GM03348 (cell line): ENCODE data around the gene KDF1.

Experiments used
- DNase-seq: peaks from one replicate; pipeline ENCODE4 v3.0.0; 2012; ENCODE audit warnings: low spot score

The KDF1 gene

DNA sequence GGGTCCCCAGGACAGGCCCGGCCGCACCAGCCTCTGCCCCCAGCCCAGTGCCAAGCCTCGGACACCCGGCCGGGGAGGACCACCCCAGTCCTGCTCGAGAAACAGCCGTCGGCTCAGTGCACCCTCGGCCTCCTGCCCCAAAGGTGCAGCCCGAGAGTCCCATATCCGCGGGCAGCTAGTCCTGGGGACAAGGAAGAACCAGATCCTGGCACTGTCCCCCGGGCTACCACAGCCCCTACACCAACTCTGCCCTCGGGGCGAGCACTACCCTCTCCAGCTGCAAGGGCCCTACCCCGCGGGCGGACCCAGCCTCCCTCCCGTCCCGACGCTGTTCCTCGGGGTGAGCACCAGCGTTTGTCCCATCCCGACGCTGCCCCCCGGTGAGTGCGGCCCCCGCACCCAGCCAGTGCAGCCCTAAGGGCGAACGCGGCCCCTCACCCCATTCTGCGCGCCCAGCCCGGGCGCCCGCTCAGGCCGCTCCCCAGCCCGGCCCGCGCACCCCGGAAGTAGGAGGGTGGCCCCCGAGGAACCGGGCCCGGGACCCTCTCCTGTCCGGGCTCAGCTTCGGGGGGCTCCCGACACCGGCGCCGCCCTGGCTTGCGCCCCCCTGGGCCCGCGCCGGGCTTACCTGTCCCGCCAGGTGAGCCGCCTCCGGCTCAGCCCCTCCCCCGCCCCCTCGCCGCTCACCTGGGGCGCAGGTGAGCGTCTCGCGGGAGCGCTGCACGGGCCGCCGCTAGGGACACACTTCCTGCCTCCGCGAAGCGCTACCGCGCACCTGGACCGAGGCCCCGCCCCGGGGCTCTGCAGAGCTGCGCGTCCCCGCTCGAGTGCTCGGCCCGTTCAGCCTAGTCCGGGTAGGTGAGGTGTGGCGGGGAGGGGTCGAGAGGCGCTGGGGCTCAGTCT, at the start of gene KDF1:
KDF1 (minus strand) TSS at position 747 of the 903 bp plus-strand sequence. CDS start 8,088 bp downstream, outside the sequence.
- no peak for DNase-seq

DNA sequence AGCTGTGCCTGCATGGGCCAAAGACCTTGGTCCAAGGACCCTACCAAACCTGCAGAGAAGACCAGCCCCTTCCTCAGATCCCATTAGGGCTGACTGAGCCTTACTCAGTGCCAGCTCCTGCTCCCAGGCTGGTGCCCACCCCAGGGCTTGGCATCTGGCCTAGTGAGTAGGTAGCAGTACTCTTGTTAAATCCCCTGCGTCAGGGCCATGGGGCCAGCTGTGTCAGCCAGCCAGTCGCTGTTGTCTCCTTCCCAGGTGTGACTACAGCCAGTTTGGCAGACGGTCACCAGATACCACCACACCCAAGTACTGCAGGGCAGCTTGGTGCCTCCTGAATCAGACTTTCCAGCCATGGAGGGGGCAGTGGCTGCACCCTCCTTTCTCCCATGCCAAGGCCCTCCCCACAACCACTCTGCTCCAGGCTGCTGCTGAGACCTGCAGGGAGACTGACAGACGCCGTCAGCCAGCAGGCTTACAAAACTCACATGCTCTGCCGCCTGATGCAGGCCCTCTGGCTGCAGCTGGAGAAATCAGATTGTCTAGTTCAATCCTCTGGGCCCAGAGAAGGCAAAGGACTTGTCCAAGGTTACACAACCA, 49.4 kb upstream of the KDF1 start:
- no peak for DNase-seq

- DNase-seq, result no peak
Measured at GRCh38 chr1:27007909-27008582, 47.8 kb upstream of the KDF1 start.

- DNase-seq, result no peak
Measured at GRCh38 chr1:27006683-27007082, 46.4 kb upstream of the KDF1 start.

DNA sequence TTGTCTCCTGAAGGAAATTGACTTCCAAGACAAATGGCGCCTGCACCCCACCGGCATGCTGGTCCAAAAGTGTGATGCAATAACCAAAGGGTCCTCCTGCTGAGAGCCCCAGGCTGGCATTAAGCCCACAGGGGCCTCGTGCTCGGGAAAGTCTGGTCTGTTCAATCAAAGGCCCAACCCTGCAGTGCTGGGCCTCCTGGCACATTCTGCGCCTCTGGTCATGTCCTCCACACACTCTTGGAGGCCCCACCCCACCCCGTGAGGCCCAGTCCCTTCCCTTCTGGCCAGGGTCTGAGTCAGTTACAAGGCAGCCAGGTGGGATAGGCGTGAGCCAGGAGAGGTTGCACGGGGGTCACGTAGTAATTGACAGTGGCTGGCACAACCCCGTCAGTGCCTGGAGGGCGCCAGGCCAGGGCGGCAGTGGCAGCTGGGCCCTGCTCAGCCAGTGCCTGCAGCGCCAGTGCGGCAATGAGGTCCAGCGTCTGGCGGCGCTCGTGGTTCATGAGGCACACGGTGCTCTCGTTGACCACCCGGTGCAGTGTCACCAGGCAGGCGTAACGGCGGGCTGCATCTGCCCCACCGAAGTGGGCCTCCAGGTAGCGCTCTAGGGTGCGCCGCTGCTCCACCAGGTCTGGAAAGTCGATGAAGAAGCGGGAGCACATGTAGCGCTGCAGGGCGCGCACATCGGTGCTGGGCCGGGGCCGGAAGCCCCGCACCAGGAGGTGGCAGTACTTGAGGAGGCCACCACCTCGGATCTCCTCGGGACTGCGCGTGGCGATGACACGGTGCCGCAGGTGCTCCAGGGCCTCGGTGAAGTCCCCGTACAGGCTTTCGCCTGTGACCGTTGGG, 45.6 kb upstream of the KDF1 start:
- DNase-seq, result no peak

GRCh38 chr1:27005166-27005530, 44.9 kb upstream of the KDF1 start:
- no peak for DNase-seq

GRCh38 chr1:27004471-27005165, 44.4 kb upstream of the KDF1 start:
- no peak for DNase-seq

DNA sequence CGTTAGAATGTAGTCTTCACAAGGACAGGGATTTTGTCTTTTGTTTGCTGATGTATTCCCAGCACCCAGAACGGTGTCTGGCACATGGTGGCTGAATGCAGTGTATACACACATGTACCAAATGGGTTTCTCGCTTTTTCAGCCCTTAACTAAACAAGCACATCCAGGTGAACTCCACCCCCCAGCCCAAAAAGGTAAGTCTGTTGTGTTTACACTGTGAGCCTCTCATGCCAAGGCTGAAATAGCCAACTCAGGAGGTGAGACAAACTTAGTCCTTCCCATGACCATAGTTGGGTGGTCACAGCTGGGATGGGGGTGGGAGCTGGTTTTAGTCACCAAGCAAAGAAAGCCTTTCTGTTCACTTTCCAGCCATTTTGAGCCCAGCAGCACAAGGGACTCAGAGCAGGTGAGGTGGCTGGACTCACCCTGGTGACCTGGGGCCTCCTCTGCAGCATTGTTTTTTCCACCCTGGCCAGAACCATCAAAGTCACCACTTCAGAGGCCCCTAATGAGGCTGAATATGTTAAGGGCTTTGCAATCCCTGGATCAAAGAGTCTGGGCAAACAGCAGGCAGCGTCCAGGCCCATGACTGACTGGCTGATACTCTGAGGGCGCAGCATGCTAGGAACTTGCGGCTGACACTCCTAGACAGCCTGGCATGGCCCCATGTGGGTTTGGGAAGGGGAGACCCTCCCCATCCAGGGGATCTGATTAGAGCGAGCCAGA, 43.6 kb upstream of the KDF1 start:
- no peak for DNase-seq

- no peak for DNase-seq
Measured at GRCh38 chr1:27001570-27002360, 41.5 kb upstream of the KDF1 start.

DNA sequence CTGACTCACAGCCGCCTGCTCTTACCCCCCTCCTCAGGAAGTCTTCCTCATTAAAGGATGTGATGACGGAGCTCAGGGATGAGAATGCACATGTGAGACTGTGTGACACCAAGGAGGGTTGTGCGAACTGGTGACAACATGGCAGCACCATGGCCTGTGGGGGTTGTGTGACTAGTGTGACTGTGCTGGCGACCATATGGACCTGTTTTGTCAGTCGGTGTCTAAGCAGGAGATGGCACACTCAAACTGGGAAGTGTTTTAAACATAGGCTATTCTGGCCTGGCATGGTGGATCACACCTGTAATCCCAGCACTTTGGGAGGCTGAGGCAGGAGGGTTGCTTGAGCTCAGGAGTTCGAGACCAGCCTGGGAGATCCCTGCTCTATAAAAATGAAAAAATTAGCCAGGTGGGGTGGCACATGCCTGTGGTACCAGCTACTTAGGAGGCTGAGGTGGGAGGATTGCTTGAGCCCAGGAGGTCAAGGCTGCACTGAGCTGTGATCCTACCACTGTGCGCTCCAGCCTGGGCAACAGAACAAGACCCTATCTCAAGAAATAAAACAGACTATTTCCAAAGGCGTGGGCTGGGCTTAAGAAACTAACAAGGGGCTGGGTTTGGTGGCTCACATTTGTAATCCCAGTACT, 40.7 kb upstream of the KDF1 start:
- DNase-seq, result no peak

DNA sequence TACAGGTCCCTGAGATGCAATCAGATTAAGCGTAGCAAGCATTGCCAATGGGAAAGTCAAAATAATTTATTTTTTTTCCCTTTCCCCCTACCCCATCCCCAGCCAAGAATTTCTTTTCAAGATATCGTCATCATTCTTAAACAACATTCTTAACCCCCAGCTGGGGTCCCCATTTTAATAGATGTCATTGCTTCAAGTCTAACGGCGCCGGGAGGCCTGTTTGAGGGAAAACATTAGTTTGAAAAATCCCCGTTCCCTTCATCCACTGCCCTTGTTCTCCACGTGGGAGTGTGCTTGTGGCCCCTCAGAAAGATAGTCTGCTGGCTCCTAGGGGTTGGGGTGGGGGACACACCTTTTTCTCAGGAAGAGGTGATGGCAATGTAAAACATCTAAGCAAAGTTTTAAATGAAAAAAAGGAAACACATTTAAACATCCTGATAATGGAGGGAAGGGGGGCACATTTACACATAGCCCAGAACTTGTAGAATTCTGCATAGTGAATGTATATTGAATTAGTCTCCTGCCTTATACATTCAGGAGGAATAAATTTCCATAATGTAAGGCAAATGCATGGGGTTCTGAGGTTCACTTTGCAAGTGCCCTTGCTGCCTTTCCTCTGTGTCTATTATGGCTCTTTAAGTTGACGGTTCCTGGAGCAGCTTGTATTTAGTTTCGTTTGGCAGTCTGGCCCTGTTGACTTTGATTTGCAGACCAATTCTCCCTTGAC, 40.0 kb upstream of the KDF1 start:
- DNase-seq, result no peak

- peak; percentile 95 for DNase-seq
Measured at GRCh38 chr1:26999440-26999987, 39.2 kb upstream of the KDF1 start.

- DNase-seq, result peak; percentile 45
Measured at GRCh38 chr1:26998429-26999300, 38.4 kb upstream of the KDF1 start.

GRCh38 chr1:26996665-26997064, 36.4 kb upstream of the KDF1 start:
- DNase-seq, result no peak

DNA sequence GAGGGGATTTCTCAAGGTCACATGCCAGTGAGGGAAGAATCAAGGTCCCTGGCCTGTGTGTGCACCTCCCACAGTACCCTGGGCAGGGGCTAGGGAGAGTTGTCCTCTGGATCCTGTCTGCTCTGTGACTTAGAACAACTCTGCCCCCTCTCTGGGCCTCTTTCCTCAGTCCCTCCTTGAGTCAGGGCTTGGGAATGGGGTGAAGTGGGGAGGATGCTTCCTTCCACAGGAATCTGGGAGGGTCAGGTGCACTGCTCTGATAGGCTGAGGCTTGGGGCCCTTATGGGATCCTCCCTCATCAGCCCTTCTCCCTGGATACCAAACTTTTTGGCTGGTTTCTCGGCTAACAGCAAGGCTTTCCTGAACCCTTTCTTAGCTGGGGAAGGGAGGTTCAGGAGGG, 35.8 kb upstream of the KDF1 start:
- DNase-seq, result peak; percentile 80

DNA sequence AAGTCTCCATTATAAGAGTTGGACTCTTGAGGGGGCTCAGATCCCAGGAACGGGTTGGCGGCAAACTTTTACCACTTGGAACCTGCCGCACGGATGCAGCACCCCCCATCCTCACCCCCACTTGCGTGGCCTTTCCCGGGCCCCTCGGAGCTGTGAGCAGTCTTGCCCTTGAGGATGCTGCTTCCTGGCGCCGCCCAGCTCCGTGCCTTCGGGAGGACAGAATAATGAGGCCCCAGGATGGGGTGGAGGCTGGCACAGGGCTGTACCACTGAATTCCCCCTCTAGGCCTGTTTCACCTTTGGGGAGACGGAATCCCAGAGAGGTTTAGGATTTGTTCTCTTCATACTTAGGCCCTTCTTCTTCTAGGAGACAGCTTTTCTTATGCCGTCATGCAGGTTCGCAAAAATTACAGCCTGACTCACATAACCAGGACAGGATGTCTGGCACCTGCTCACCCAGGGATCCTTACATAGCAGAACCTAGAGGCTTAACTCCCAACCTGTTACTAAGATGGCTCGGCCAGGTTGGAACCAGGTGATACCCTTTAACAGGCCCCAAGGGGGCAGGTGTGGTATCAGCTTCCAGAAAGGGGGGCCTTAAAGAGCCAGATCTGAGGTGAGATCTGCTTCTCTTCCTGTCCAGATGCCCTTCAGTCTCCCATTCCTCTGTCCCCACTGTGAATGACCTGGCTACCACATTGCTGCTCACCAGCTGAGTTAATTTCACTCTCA, 34.7 kb upstream of the KDF1 start:
- DNase-seq, result peak; percentile 54
